Ascending aorta (tissue), 2 donors: Measurements from ENCODE around the gene SULT1C2. TPM values are rescaled to one million over a fixed set of nuclear protein-coding genes. Genes with fewer than 3 reads are reported as not detected.

ENCODE experiments used
- DNase-seq, 2 donors: peaks; one replicate each; pipeline ENCODE4 v3.0.0-alpha.2; 2019; ENCODE audit warnings: low spot score in 2 of 2
- H3K27ac ChIP-seq, 2 donors: fragments of 200-600 bp; sonication (generic); one replicate each; pipeline ENCODE4 v1.5.1; 2016 to 2017; ENCODE audit warnings: mild to moderate bottlenecking in 1 of 2
- H3K27me3 ChIP-seq: fragments of 200-600 bp; sonication (generic); one replicate; pipeline ENCODE4 v1.5.1; 2017
- H3K36me3 ChIP-seq, 2 donors: fragments of 200-600 bp; sonication (generic); one replicate each; pipeline ENCODE4 v1.5.1; 2016
- H3K4me1 ChIP-seq, 2 donors: fragments of 200-600 bp; sonication (generic); one replicate each; pipeline ENCODE4 v1.5.1; 2016 to 2017; ENCODE audit warnings: mild to moderate bottlenecking in 1 of 2
- H3K4me3 ChIP-seq, 2 donors: fragments of 200-600 bp; sonication (generic); one replicate each; pipeline ENCODE4 v1.5.1; 2016 to 2017; ENCODE audit warnings: mild to moderate bottlenecking in 1 of 2
- H3K9me3 ChIP-seq, 2 donors: fragments of 200-600 bp; sonication (generic); one replicate each; pipeline ENCODE4 v1.5.1; 2016
- CTCF ChIP-seq, 3 experiments: fragments of 200-600 bp in 2 of 3; fragments of 450-650 bp in 1 of 3; sonication (generic) in 2 of 3; IDR thresholded peaks; one replicate each; pipeline ENCODE4 v1.5.1; 2016 to 2019; ENCODE audit warnings: antibody characterized with exemption in 3 of 3, mild to moderate bottlenecking in 1 of 3, moderate library complexity in 1 of 3
- intact Hi-C: fragments of 100-400 bp; cut with DNase I; formaldehyde crosslinking; loops from one replicate; pipeline ENCODE4 v1.15.1; 2023
- total RNA-seq: library from RNA; depleted of rRNA; stranded (reverse); fragments of >200 nt; gene quantifications from one replicate; pipeline ENCODE4 v1.1.0, GENCODE V29; 2016

Gene SULT1C2
- total RNA-seq = not detected

GRCh38 chr2:108288534-108289106 is at the start of gene SULT1C2:
TSS of gene SULT1C2 (plus strand) at chr2:108288895. CDS start at chr2:108293668, 4,773 bp downstream.
- H3K27me3 ChIP-seq = no peaks in the 10 kb centered on the region
- no peak within 1 kb of the TSS for H3K4me3 ChIP-seq
- H3K27ac ChIP-seq = no peak within 1 kb of the TSS
- no peaks in the 10 kb centered on the region for H3K4me1 ChIP-seq
- DNase-seq = no peak
- H3K36me3 ChIP-seq = no peaks in the 10 kb centered on the region
- intact Hi-C loops = no loop called here
- TF ChIP-seq CTCF (IDR thresholded peaks at IDR 0.05) = no peak
- no peaks in the 10 kb centered on the region for H3K9me3 ChIP-seq

GRCh38 chr2:108239786-108240185 is 48.9 kb upstream of the SULT1C2 start, which contains the start of gene SULT1C3:
TSS of gene SULT1C3 (plus strand) at chr2:108239968. CDS start at chr2:108247195, 7,227 bp downstream.
- Histone ChIP-seq H3K4me3 (no peak within 1 kb of the TSS), H3K27ac (no peak within 1 kb of the TSS), H3K27me3 (no peaks in the 10 kb centered on the region), H3K9me3 (peaks cover 0 to 7% of the 10 kb centered on the region in 2 donors), H3K4me1 (peaks cover 0 to 3% of the 10 kb centered on the region in 2 donors), H3K36me3 (no peaks in the 10 kb centered on the region)
- no peak for DNase-seq
- intact Hi-C loops = no loop called here
- TF ChIP-seq CTCF (IDR thresholded peaks at IDR 0.05) = no peak

- H3K4me1 ChIP-seq = peaks cover 0 to 3% of the 10 kb centered on the region in 2 donors
- intact Hi-C loops = no loop called here
- no peak for DNase-seq
- H3K4me3 ChIP-seq = no peak overlapping the region
- H3K9me3 ChIP-seq = peaks cover 0 to 7% of the 10 kb centered on the region in 2 donors
- TF ChIP-seq CTCF (IDR thresholded peaks at IDR 0.05) = no peak
- H3K27ac ChIP-seq = no peak overlapping the region
- H3K36me3 ChIP-seq = no peaks in the 10 kb centered on the region
- no peaks in the 10 kb centered on the region for H3K27me3 ChIP-seq
Observed at GRCh38 chr2:108240966-108241365, 47.7 kb upstream of the SULT1C2 start.

GRCh38 chr2:108243566-108243965 is 45.1 kb upstream of the SULT1C2 start:
- no peak overlapping the region for H3K27ac ChIP-seq
- intact Hi-C loops = no loop called here
- H3K4me3 ChIP-seq = no peak overlapping the region
- no peaks in the 10 kb centered on the region for H3K36me3 ChIP-seq
- no peaks in the 10 kb centered on the region for H3K9me3 ChIP-seq
- TF ChIP-seq CTCF (IDR thresholded peaks at IDR 0.05) = no peak
- H3K27me3 ChIP-seq = no peaks in the 10 kb centered on the region
- no peak for DNase-seq
- peaks cover 0 to 3% of the 10 kb centered on the region in 2 donors for H3K4me1 ChIP-seq

GRCh38 chr2:108244667-108245414 is 43.9 kb upstream of the SULT1C2 start:
- H3K27me3 ChIP-seq = no peaks in the 10 kb centered on the region
- peaks cover 0 to 3% of the 10 kb centered on the region in 2 donors for H3K4me1 ChIP-seq
- H3K27ac ChIP-seq = no peak overlapping the region
- no peak for TF ChIP-seq CTCF (IDR thresholded peaks at IDR 0.05)
- H3K36me3 ChIP-seq = no peaks in the 10 kb centered on the region
- no peak overlapping the region for H3K4me3 ChIP-seq
- intact Hi-C loops = no loop called here
- H3K9me3 ChIP-seq = no peaks in the 10 kb centered on the region
- no peak for DNase-seq
